ENCODE results near the gene CARTPT.

DNA sequence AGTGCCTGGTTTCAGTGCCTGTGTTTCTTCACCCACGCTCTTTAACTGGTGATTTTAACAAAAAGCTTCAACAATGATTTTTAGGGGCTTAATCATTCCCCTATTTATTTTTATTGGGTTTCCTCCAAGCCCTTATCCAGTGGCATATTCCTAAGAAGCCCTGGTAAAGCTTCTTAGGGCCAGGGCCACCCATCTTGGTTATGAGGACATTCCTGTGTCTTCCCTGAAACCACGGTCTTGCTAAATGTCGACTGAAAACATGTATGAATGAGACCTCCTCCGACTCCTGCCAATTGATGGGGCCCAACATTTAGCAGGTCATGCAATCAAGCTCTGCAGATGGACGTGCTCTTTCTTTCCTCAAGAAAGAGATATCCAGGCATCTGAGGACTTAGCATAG, 13.7 kb upstream of the CARTPT start:
- TF ChIP-seq POLR2A (IDR thresholded peaks at IDR 0.05), result no peak
- TF ChIP-seq POLR2AphosphoS5 (IDR thresholded peaks at IDR 0.05), result no peak
- TF ChIP-seq, protein P1, sequence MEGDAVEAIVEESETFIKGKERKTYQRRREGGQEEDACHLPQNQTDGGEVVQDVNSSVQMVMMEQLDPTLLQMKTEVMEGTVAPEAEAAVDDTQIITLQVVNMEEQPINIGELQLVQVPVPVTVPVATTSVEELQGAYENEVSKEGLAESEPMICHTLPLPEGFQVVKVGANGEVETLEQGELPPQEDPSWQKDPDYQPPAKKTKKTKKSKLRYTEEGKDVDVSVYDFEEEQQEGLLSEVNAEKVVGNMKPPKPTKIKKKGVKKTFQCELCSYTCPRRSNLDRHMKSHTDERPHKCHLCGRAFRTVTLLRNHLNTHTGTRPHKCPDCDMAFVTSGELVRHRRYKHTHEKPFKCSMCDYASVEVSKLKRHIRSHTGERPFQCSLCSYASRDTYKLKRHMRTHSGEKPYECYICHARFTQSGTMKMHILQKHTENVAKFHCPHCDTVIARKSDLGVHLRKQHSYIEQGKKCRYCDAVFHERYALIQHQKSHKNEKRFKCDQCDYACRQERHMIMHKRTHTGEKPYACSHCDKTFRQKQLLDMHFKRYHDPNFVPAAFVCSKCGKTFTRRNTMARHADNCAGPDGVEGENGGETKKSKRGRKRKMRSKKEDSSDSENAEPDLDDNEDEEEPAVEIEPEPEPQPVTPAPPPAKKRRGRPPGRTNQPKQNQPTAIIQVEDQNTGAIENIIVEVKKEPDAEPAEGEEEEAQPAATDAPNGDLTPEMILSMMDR (IDR thresholded peaks at IDR 0.05), result no peak
